Lung (tissue), 12 donors: ENCODE results near the gene C6orf52. TPM values are rescaled to one million over a fixed set of nuclear protein-coding genes. Genes with fewer than 3 reads are reported as not detected.

Source experiments
- ATAC-seq: fragments of 200-7000 bp; cut with Tn5 transposase; one replicate; pipeline ENCODE4 v1.9.1; 2020; ENCODE audit warnings: moderate number of reproducible peaks; ENCODE audit not compliant: insufficient read depth, low FRiP score
- DNase-seq, 3 donors: peaks; one replicate each; pipeline ENCODE4 v3.0.0-alpha.2; 2013 to 2017
- H3K27ac ChIP-seq, 2 donors: one replicate each; pipeline ENCODE4 v1.5.1; 2013; ENCODE audit warnings: mild to moderate bottlenecking in 2 of 2, moderate library complexity in 2 of 2, control low read depth in 1 of 2, inconsistent platforms in 1 of 2, low read depth in 1 of 2, low read length in 1 of 2
- H3K27me3 ChIP-seq, 3 donors: one replicate each; pipeline ENCODE4 v1.5.1; 2013; ENCODE audit warnings: low read length in 2 of 3; ENCODE audit not compliant: control insufficient read depth in 3 of 3, insufficient read depth in 3 of 3
- H3K36me3 ChIP-seq, 4 donors: one replicate each; pipeline ENCODE4 v1.5.1; 2013; ENCODE audit warnings: low read length in 4 of 4, mild to moderate bottlenecking in 1 of 4, moderate library complexity in 1 of 4; ENCODE audit not compliant: control insufficient read depth in 4 of 4, insufficient read depth in 4 of 4
- H3K4me1 ChIP-seq, 5 donors: one replicate each; pipeline ENCODE4 v1.5.1; 2013; ENCODE audit warnings: low read length in 5 of 5, mild to moderate bottlenecking in 2 of 5, moderate library complexity in 1 of 5; ENCODE audit not compliant: control insufficient read depth in 5 of 5, insufficient read depth in 5 of 5
- H3K4me3 ChIP-seq: one replicate; pipeline ENCODE4 v1.5.1; 2013; ENCODE audit warnings: mild to moderate bottlenecking, control low read depth, moderate library complexity
- H3K9ac ChIP-seq, 2 donors: one replicate each; pipeline ENCODE4 v1.5.1; 2013; ENCODE audit warnings: low read length in 2 of 2, control low read depth in 1 of 2; ENCODE audit not compliant: insufficient read depth in 1 of 2
- H3K9me3 ChIP-seq, 4 donors: one replicate each; pipeline ENCODE4 v1.5.1; 2013; ENCODE audit warnings: low read length in 3 of 4, mild to moderate bottlenecking in 1 of 4, moderate library complexity in 1 of 4; ENCODE audit not compliant: control insufficient read depth in 4 of 4, insufficient read depth in 3 of 4
- CTCF ChIP-seq: IDR thresholded peaks from 2 replicates; pipeline ENCODE4 v1.5.1; 2012; ENCODE audit warnings: mild to moderate bottlenecking; ENCODE audit errors: control extremely low read depth, extremely low read depth
- WGBS, 2 donors: extraction: QIAGEN DNeasy Blood & Tissue Kit; methylation state at CpG; one replicate each; pipeline ENCODE4 v1.1.7; 2013; 5-methylcytosine and 5-hydroxymethylcytosine counted together
- polyA plus RNA-seq, 2 donors: library from polyadenylated mRNA; stranded (reverse); fragments of 200-250 nt; gene quantifications; one replicate each; pipeline ENCODE4 v1.2.1, GENCODE V29; 2013
- total RNA-seq, 2 donors: library from RNA; depleted of rRNA in 1 of 2; stranded (reverse); fragments of >200 nt in 1 of 2; gene quantifications; one replicate each; pipeline ENCODE4 v1.2.1, GENCODE V29; 2014 to 2021
- donor health status: control.
- donor health status: control.
- donor health status: Bipolar disorder and iron deficiency.
- donor health status: healthy.
- donor health status: DM: yes; HTN: yes; CAD: no.

The C6orf52 gene
- total and polyA plus RNA-seq, 4 donors: 1.3 to 3.5 (median 1.9) TPM

DNA sequence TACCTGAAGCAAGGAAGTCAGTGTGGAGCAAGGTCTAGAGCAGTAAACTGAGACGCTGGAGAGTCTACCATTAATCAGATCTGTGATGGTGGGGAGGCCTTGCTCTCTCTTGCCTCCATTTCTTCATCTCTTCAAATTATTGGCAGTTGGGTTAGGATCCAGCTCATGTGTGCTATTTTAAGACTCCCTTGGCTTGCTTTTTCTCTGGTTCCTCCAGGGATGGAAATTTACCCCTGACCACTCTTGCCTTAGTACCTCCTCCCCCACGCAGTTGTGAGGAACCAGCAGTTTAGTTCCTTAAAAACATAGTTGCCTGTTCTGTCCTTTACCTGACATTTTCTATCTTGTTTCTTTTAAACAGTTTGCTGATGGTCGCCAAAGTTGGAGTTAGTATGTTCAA is 35.8 kb upstream of the C6orf52 start:
- Histone ChIP-seq H3K4me1 (no peaks in the 10 kb centered on the region), H3K36me3 (peaks cover 8 to 35% (median 25%) of the 10 kb centered on the region in 4 donors), H3K27ac (no peak overlapping the region), H3K27me3 (no peaks in the 10 kb centered on the region), H3K9me3 (no peaks in the 10 kb centered on the region), H3K9ac (no peak overlapping the region), H3K4me3 (no peak overlapping the region)
- no peak for ATAC-seq
- DNase-seq: no peak
- TF ChIP-seq CTCF: no peak
- WGBS, 2 donors: 63 to 82% methylated on average over 3 of the region's 3 CpGs

DNA sequence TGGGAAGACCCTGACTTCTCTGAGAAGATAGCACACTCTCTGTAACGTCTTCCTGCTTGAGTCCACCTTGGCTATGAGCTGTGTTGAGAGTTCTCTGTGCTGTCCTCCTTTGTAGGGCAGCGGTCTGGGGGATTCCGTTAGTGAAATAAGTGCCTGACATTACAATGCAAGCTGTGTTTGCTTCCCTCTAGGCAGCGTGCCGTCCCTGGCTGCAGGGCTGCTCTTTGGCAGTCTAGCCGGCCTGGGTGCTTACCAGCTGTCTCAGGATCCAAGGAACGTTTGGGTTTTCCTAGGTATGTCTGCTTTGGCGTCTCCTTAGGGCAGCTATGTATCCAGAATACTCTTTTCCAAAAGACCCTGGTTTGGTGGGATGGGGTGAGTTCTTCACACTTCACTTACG is 31.3 kb upstream of the C6orf52 start:
- ATAC-seq: no peak

DNA sequence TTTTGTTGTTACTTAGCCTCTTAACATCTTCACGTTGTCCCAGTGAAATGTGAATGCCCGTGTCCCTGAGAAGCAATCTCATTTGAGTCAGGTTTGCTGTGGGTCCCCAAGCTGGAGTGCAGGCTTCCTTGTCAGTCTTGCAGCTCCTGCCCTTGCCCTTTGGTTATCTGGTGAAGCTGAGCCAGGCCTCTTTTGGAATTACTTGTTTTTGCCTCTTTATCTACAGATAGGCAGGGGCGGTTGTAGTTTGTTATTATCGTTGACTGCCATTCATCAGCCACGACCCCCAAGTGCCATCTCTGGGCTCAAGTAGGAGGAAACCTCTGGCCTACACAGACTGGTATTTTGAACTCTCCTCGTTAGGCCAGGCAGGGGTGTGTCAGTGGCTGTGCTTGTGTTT is 30.6 kb upstream of the C6orf52 start:
- whole genome bisulfite sequencing, 2 donors: 79 to 86% methylated on average over 6 of the region's 6 CpGs

More for the DNA sequence above, 31.3 kb upstream of the C6orf52 start:
- Histone ChIP-seq H3K4me1 (peaks cover 4 to 25% (median 7%) of the 10 kb centered on the region in 5 donors), H3K9ac (no peak overlapping the region), H3K4me3 (no peak overlapping the region), H3K27me3 (no peaks in the 10 kb centered on the region), H3K9me3 (no peaks in the 10 kb centered on the region), H3K27ac (no peak overlapping the region), H3K36me3 (peaks cover 0 to 24% (median 17%) of the 10 kb centered on the region in 4 donors)
- TF ChIP-seq CTCF: no peak
- no peak for DNase-seq
- WGBS, 2 donors: 88 to 93% methylated on average over 9 of the region's 9 CpGs

More for the DNA sequence above, 30.6 kb upstream of the C6orf52 start:
- ATAC-seq (no peak), DNase-seq (no peak)
- Histone ChIP-seq H3K4me1 (peaks cover 4 to 25% (median 8%) of the 10 kb centered on the region in 5 donors), H3K27me3 (no peaks in the 10 kb centered on the region), H3K9me3 (no peaks in the 10 kb centered on the region), H3K27ac (no peak overlapping the region), H3K36me3 (peaks cover 0 to 22% (median 16%) of the 10 kb centered on the region in 4 donors), H3K9ac (no peak overlapping the region), H3K4me3 (no peak overlapping the region)
- no peak for TF ChIP-seq CTCF
